Panc1 (cell line): ENCODE data around the gene ABCG1.

Source experiments
- CTCF ChIP-seq: fragments of 450-650 bp; IDR thresholded peaks from 2 replicates; pipeline ENCODE4 v1.5.1; 2017; ENCODE audit warnings: mild to moderate bottlenecking
- POLR2AphosphoS5 ChIP-seq: IDR thresholded peaks from 2 replicates; pipeline ENCODE4 v1.6.1; 2012; ENCODE audit warnings: mild to moderate bottlenecking, low read depth, low read length, moderate library complexity

GRCh38 chr21:42189431-42189830 lies 29.5 kb upstream of the ABCG1 start:
- TF ChIP-seq POLR2AphosphoS5 (no peak), CTCF (no peak)
